Measurements from ENCODE around the gene MT2A.

Gene MT2A

GRCh38 chr16:56640076-56640475 lies 31.7 kb downstream of the MT2A start:
- no peak for DNase-seq

- no peak for DNase-seq
These were observed 32.8 kb downstream of the MT2A start for GRCh38 chr16:56641166-56641565.

DNA sequence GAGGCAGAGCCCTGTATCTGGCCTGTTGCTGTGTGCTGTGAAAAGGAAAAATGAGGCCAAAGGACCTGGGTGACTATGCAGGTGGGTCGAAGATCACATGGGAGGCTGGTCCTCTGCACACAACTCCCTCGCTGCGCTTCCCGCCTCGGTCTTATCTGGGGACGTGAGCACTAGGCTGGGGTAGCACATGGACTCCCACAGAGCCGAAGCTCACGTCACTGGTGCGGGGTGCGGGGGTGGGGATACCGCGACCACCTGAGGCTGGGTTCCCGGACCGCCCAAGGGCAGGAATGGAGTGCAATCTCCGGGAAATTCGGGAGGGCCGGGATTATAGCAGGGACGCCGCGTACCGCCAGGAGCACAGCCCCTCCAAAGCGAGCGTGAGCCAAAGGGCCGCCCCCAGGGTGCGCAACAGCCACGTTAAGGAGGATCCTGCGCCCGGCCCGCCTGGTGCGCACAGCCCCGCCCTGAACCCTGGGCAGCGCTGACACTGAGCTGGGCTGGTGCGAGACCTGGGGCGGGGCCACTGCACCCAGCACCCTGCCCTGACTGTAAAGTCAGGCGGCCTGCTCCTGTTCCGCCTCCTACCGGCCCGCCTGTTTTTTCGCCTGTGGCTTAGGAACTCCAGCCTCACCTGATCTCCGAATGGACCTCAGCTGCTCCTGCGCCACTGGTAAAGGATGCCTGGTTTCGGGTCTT lies 34.8 kb downstream of the MT2A start:
- DNase-seq, result no peak

- DNase-seq, result no peak
These were observed 35.4 kb downstream of the MT2A start for GRCh38 chr16:56643833-56644232.

DNA sequence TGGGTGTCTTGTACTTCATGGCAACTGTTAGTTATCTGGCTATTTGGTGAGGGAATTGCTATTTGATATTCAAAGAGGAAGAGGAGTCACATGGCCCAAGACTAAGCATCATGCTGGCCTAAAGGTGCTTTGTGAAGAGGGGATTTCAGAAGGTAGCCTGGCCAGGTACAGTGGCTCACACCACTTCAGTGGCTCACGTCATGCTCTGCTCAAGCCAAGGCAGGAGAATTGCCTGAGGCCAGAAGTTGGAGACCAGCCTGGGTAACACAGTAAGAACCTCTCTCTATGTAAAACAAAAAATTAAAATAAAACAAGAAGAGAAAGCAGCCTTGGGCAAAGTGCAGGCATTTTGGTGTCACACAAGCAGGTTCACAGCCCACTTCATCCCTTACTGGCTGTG lies 36.9 kb downstream of the MT2A start:
- no peak for DNase-seq

DNA sequence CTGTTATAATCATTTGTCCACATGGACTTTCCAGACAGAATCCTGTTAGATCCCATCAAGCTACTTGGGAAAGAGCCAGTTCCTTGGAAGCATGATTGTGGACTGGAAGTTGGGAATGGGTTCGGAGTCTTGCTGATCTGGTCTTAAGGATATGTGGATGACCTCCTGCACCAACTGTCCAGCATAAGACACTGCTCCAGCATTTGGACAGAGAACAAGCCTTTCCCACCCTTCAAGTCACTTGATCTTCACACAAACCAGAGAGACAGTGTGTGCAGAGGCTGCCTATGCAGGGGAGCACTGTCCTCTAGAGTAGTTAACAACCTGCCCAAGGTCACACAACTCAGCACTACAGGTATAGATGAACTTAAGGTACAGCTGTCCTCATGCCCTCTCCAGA lies 37.5 kb downstream of the MT2A start:
- DNase-seq, result no peak

DNA sequence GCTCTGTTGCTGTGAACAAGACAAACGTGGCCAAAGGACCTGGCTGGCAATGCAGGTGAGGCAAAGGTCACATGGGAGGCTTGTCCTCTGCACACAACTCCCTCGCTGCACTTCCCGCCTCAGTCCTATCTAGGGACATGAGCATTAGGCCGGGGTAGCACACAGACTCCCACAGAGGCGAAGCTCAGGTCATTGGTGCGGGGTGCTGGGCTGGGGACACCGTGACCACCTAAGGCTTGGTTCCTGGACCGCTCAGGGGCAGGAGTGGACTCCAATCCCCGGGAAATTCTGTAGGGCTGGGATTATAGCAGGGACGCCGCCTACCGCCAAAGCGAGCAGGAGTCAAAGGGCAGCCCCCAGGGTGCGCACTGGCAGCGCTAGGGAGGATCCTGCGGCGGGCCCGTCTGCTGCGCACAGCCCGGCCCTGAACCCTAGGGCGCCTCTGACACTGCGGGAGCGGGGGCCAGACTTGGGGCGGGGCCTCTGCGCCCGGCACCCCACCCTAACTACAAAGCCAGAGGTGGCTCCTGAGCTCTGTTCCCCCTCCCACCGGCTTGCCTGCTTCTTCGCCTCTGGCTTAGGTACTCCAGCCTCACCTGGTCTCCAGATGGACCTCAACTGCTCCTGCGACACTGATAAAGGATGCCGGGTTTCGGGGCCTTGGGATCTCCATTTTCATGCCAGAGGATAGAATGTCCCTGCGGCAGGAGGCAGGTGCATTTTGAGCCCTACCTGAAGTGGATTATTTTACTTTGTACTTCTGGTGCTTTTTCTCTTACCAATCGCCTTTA lies 39.5 kb downstream of the MT2A start:
- no peak for DNase-seq

DNA sequence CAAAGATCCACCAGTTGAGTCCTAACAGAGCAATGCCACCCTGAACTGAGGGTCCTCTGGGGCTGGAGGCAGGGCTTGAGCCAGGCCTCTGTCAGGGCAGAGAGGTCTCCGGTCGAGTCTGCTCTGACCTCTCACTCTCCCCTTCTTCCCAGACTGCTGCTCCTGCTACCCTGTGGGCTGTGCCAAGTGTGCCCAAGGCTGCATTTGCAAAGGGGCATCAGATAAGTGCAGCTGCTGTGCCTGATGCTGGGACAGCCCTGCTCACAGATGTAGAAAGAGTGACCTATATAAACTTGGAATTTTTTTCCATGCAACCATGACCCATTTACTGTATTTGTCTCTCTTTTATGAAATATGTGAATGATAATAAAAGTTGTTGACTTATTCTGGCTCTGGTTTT lies 40.9 kb downstream of the MT2A start:
- no peak for DNase-seq

DNA sequence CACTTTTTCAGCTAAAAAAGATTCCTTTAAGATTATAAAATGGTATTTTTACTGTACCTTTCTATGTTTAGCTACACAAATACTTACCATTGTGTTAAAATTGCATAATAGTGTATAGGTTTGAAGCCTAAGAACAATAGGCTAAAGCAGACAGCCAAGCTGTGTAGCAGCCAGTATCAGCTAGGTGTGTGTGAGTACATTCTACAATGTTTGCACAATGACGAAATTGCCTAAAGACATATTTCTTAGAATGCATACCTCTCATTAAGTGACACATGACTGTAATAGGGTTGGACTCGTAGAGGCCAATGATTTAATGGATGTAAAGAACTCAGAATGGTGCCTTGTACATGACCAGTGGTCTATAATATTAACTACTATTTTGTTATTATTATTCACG lies 41.4 kb downstream of the MT2A start:
- no peak for DNase-seq

- no peak for DNase-seq
These were observed 43.2 kb downstream of the MT2A start, which contains the start of gene MT1B for GRCh38 chr16:56651586-56651985. MT1B (plus strand) TSS chr16:56651886; CDS start chr16:56651954, 68 bp downstream.

DNA sequence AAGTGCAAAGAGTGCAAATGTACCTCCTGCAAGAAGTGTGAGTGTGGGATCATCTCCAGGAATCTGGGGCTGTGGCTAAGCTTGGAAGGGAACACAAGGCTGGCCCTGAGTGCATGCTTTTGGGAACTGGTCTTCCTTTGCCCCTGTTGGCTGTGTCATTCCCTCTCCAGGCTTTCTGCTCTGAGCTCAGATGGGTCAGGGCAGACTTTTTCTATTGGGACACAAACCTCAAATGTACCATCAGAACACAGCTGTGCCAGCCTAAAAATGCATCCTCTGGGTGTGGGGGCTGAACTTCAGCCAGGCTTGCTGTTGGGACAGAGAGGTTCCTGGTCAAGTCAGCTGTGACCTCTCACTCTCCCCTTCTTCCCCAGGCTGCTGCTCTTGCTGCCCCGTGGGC lies 44.2 kb downstream of the MT2A start:
- no peak for DNase-seq

DNA sequence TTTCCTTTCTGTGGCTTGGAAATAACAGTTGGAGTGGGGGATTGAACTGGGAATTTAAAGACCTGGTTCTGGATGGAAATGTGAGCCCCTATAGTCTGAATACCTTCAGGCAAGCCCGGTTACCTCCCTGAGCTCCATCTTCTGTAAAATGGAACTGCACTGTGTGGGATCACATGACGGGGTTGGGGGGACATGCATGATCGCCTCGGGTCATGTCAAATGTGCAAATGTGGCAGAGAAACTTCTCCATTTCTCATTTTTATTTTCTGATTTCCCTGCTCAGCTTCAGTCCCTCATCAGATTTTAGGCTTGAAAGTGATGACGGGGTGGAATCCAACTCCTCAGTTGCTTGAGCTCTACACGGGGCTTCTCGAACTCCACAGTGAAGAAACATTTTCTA lies 44.8 kb downstream of the MT2A start:
- no peak for DNase-seq

DNA sequence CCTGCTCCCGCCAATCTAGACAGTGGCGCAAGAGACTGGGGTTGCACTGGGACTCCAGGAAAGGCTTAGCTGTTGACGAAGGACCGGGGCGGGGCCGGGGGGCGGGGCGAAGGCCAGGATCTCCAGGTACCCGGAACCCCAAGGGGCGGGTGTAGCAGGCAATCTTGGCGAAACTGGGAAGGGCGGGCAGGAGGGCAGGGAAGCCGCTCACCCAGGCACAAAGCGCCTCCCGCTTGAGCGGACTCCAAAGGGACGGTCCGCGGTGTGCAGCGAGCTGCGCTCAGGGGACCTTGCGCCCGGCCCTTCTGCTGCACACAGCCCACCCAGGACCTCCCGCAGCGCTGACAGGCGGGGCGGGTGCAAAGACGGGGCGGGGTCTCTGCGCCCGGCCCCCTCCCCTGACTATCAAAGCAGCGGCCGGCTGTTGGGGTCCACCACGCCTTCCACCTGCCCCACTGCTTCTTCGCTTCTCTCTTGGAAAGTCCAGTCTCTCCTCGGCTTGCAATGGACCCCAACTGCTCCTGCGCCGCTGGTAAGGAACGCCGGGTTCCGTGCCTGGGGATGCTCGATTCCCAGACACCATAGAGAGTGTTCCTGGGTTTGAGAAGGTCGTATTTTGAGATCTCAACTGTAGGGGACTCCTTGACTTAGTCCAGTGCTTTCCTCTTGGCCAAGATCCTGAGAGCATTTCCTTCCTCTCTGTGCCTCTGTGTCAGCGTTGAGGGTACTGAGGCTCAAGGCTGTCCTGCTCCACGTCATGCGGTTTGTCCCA lies 49.4 kb downstream of the MT2A start, which contains the start of gene MT1F:
TSS of gene MT1F (plus strand) at position 405 of the 772 bp plus-strand sequence. CDS start at position 505, 100 bp downstream.
- peak; percentile 42 for DNase-seq

DNA sequence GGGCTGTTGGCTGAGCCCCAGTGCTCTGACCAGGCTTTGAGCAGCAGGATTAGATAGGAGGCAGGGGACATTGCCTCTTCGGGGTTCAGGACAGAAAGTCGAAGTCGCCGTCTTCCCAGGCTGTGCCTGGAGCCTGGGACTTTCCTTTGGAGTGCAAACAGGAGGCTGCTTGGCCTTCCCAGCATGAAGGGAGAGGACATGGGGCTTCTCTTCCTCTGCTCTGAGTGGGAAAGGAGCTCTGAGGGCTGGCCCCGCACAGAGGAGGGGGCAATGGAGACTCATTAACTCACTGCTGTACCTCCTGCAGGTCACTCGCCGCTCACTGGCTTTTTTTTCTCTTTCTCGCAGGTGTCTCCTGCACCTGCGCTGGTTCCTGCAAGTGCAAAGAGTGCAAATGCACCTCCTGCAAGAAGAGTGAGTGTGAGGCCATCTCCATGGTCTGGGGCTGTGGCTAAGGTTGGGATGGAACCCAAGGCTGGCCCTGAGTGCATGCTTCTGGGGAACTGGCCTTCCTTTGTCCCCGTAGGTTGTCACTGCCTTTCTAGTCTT lies 50.0 kb downstream of the MT2A start:
- DNase-seq, result no peak

All from OCI-M1 (cell line).